NCI-H446 (cell line): ENCODE results near the gene POLR1G.
"Not testable (repeated sequence)": the region's sequence is repeated elsewhere in the genome, so short reads cannot be mapped to it uniquely, and the experiment has no call there.

Experiments
- DNase-seq, 2 experiments: peaks; one replicate each; lab custom pipeline; 2025; lab: John Stamatoyannopoulos, UW

The POLR1G gene

GRCh38 chr19:45420356-45420755 lies 13.9 kb downstream of the POLR1G start:
- DNase-seq: no peak

GRCh38 chr19:45420871-45421270 lies 14.4 kb downstream of the POLR1G start:
- no peak for DNase-seq

- DNase-seq: no peak
These were observed 15.6 kb downstream of the POLR1G start for GRCh38 chr19:45421947-45422498.

GRCh38 chr19:45423033-45423588 lies 16.7 kb downstream of the POLR1G start:
- DNase-seq: no peak

GRCh38 chr19:45423589-45424190 lies 17.2 kb downstream of the POLR1G start, which contains the start of gene ERCC1:
ERCC1 (minus strand) TSS chr19:45423917; CDS start chr19:45423374, 543 bp downstream.
- DNase-seq: peak; percentile 94 to 96

- peak in 1 of 2 experiments; percentile 56 for DNase-seq
These were observed 18.0 kb downstream of the POLR1G start for GRCh38 chr19:45424191-45425058.

- DNase-seq: no peak
These were observed 22.2 kb downstream of the POLR1G start for GRCh38 chr19:45428384-45429231.

- DNase-seq: not testable (repeated sequence)
These were observed 23.5 kb downstream of the POLR1G start for GRCh38 chr19:45429896-45430295.

- not testable (repeated sequence) for DNase-seq
These were observed 24.6 kb downstream of the POLR1G start for GRCh38 chr19:45431008-45431407.

GRCh38 chr19:45432543-45432942 lies 26.1 kb downstream of the POLR1G start:
- DNase-seq: not testable (repeated sequence)

- DNase-seq: no peak
These were observed 30.9 kb downstream of the POLR1G start for GRCh38 chr19:45437328-45437727.

- DNase-seq: no peak
These were observed 32.7 kb downstream of the POLR1G start for GRCh38 chr19:45439190-45439568.

GRCh38 chr19:45439569-45440258 lies 33.3 kb downstream of the POLR1G start:
- DNase-seq: peak; percentile 59 to 87

- no peak for DNase-seq
These were observed 33.8 kb downstream of the POLR1G start for GRCh38 chr19:45440259-45440638.

GRCh38 chr19:45440873-45441654 lies 34.6 kb downstream of the POLR1G start:
- DNase-seq: peak in 1 of 2 experiments; percentile 33

GRCh38 chr19:45442408-45442777 lies 35.9 kb downstream of the POLR1G start:
- DNase-seq: no peak

GRCh38 chr19:45442778-45443461 lies 36.5 kb downstream of the POLR1G start:
- DNase-seq: no peak

GRCh38 chr19:45443462-45444317 lies 37.2 kb downstream of the POLR1G start:
- DNase-seq: peak; percentile 31 to 84
